ENCODE results near the gene RRAGC.
"Not testable (repeated sequence)": the region's sequence is repeated elsewhere in the genome, so short reads cannot be mapped to it uniquely, and the experiment has no call there.

RRAGC gene

DNA sequence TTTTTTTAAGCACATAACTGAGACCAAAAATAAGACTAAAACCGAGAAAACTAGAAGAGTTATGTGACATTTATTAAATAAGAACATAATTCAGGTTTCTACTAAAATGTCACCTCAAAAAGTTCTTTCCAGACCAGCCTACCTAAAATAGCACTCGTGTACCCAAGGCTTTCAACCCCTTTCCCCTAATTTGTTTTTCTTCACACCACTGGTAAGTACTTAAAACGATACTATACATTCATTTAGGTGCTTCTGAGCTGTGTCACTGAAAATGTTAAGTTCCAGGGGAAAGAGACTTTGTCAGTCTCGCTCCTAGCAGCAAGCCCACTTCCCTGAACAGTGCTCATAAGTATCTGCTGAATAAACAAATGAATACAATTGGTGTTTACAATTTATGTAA, 6.8 kb downstream of the RRAGC start:
- DNase-seq: no peak

DNA sequence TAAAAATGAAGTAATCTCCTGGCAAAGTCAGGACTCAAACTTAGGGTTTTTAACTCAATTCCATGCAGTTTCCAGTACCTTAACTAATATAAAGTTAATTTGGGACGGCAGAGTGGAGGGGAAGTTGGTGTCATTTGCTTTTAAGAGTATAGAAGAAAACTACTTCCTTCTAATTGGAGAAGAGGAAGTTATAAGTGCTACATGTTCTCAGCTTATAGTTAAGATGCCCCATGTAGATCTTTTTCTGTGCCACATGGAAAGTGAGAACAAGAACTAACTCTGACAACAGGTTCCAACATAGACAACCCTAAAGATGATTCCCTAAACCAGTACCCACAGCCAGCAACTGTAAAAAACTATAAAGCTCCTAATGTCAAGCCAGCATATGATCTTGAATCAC, 11.5 kb downstream of the RRAGC start:
- DNase-seq: peak; percentile 64

DNA sequence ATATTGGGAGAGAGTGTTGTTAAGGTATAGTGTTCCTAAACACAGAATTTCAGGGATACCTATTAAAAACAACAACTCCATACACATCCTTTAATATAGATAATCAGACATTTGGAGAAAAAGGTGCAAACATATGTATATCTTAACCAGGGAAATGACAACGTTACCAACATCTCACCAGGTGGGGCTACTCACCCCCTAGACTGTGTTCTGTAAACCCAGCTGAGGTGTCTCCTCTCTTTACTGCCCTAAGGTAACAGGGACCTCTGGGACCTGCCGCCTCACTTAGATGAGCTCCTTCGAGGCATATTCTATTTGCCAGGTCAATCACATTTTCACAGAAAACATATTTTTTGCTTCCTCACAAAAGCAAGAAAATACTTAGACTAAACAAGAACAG, 13.4 kb downstream of the RRAGC start:
- DNase-seq: no peak

DNA sequence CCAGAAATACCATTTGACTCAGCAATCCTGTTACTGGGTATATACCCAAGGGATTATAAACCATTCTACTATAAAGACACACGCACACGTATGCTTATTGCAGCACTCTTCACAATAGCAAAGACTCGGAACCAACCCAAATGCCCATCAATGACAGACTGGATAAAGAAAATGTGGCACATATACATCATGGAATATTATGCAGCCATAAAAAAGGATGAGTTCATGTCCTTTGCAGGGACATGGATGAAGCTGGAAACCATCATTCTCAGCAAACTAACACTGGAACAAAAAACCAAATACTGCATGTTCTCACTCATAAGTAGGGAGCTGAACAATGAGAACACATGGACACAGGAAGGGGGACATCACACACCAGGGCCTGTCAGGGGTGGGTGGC, 14.5 kb downstream of the RRAGC start:
- not testable (repeated sequence) for DNase-seq

DNA sequence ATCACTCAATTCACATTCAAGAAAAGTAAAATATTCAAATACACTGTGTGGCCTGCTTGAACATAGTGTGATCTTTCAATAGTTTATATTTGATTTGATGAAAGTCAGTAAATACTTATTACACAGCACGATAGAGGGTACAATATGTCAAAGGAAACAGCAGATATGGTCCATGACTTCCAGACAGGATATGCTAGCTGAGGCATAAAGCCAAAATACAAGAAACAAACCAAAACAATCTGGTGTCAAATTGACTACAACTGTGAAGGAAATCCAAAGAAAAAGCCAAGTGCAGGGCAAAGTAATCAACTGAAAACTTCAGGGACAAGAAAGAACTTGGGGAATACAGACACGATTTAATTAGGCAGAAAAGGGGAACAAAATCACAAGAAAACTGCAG, 19.3 kb downstream of the RRAGC start:
- no peak for DNase-seq

DNA sequence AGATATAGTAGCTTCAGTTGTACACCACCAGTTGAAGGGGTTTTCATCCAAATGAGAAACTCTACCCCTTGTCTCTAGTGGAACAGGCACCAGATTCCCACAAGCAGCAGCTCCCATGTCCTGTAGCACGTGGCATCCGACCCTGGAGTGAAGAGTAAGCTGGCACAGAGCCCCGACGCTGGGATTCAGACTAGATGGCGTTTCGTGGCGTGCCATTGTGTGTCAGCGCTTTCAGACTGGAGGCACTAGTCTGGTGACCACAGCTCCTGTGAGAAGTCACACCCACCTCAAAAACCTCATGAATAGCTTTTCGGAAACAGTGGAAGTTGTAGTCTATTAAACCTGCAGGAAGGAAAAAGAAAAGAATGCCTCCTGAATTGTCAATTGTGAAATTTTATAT, 20.2 kb downstream of the RRAGC start:
- DNase-seq: no peak

DNA sequence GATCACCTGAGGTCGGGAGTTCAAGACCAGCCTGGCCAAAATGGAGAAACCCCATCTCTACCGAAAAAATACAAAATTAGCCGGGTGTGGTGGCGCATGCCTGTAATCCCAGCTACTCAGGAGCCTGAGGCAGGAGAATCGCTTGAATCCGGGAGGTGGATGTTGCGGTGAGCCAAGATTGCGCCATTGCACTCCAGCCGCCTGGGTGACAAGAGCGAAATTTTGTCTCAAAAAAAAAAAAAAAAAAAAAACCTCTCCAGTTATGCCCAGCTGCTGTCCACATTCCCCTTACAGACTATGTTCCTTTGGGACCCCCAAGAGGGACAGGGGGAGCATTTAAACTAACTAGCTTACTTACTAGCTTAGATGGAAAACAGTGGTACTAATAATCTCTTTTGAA, 23.3 kb downstream of the RRAGC start:
- DNase-seq: not testable (repeated sequence)

DNA sequence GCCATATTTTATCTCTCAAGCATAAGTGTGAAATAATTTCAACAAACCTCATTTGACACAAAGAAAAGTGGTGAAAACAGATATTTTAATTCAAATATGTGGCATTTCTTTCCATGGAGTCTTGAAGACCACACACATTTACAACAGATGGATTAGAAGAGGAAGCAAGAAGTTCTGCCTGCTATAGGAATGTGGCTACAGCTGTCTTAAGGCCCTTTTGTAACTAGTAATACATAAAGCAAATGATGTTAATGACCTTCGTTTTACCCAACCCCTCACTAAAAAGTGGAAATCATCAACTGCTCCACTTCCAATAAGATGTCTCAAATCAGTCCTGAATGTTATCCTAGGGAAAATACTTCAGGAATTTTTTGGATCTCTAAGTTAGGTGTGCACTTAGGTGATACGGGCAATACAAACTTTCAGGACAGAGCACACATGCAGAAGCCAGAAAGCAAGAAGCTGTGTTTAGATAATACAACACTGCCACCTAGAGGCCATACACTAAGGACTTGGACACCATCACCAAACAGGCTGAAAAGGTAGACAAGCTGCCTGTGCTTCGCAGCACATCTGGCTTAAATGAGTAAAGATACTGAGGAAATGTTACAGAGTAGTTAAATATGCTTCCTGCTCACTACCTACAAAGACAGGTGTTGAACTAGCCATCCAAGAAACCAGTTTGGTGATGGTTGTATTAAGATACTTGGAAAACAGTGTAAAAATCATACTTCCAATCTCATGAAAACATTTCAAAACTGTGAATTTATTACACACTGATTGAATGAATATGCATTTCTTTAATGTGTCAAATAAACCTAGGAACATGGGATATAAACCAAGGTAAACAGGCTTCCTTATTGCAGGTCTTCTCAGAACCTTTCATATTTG, 24.4 kb downstream of the RRAGC start:
- DNase-seq: peak; percentile 81

DNA sequence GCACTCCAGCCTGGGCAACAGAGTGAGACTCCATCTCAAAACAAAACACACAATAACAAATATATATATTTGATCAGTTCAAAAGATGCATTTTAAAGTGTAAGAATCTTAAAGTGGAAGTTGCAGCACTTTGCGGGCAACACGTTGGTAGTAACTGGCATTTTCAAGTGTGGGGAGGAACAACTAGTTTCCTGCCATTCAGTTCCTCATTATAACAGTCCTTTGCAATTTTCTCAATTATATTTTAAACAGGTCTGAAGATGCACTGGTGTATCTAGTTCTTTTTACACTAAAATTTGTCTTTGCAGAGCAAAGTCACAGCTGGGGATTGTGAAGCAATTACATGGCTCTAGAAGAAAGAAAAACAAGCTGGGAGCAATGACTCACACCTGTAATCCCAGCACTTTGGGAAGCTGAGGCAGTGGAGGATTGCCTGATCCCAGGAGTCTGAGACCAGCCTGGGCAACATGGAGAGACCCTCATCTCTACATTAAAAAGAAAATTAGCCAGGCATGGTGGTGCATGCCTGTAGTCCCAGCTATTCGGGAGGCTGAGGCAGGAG, 25.3 kb downstream of the RRAGC start:
- no peak for DNase-seq

DNA sequence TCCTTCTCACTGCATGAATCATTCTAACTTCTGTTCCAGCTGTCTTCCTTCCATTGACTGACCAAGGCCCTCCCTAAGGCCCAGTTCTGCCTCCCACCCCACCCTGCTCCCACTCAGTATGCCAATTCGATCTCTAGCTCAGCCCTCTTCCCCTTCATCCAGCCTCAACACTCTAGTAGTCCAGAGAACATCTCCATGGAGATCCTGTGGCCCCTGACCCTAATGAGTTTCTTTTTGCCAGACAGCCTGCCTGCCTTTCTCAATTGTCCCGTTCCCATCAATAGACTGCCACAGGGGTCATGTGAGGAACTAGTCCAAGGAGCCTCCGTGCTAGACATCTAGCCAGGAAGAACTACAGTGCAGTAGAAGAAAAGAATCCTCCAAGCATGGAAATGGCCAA, 26.4 kb downstream of the RRAGC start:
- DNase-seq: no peak

DNA sequence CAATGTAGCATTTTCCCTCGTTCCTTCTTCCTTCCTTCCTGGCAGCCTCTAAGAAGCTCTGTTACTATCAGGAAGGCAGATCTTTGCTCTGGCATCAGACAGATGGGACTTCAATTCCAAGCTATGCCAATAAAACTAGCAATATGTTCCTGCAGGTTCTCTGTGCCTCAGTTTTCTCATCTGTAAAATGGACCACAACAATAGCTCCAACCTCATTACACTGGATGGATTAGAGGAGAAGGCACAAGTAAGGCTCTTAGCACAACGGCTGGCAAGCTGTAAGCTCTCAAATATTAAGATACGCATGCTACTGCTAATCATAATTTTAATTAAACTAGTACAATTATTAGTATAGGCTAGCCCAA, 27.2 kb downstream of the RRAGC start:
- DNase-seq: no peak

DNA sequence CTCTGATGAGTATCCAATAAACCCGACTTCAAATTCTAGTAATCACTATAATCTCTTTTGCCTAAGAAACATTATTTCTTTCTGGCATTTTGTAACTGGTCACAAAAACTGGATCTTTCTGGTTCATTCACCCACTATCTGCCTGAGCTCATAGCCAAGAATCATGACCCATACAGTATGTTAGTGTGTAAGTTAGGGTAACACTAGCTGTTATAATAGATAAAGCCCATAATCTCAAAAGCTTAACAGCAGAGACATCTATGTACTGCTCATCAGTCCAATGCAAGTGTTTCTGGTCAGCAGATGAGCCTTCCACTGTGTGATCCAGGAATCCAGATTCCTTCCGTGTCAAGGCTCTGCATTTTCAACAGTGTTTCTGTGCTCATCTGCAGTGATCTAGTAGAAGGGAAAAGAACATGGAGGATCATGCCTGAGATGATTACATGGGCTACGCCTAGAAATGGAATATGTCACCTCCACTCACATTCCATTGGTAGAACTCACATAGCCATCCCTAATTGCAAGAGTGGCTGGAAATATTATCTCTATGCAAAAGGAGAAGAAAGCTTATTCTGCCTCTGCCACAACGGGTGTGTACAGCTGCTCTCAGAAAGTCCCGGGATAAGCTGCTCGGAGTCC, 27.7 kb downstream of the RRAGC start:
- no peak for DNase-seq

DNA sequence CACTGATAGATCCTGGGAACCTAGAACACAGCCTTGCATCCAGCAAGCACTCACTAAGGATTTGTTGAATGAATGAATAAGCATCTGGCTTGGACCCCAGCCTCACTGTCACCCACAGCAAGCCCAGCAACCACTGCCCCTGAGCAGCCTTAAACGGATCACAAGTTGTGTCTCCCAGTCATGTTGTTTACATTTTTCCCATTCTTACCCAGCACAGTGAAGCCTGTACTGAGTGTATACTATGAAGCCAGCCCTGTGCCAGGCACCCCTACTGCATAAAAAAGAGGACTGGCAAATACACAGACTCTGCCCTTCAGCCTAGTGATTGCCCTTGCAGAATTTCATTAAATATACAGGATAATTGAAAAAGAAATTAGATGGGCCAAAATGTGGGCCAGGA, 30.2 kb downstream of the RRAGC start:
- DNase-seq: no peak

DNA sequence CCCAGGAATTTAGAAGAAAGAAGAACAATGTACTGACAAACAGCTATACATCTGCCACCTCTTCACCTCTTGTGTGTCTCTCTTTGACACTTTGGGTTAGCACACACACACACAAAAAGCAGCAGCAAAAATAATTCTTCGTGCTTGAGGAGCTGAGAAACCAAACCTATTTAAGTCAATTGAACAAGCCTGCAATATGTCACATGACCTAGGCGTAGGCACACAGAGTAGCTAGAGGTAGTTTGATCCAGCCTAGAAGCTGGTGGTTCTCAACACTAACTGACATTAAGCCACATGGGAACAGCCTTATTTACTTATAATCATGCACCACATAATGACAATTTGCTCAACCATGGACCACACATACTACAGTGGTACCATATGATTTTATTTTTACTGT, 32.3 kb downstream of the RRAGC start:
- no peak for DNase-seq

DNA sequence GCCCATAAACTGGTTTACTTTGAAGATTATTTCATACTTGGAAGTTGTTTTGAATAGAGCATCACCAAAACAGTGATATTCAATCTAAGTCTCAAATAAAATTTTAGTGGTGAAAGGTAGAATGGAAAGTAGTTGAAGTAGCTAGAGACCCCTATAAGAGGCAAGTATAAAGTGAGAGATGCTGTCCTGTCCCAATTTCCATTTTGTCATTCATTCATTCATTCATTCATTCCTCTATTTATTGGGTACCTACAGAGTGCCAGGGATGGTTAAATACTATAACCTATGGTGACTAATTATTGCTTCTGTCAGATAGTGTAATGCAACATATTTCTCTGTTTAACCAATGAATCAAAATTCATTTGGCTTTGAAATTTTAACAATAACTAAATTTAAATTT, 32.7 kb downstream of the RRAGC start:
- DNase-seq: no peak

DNA sequence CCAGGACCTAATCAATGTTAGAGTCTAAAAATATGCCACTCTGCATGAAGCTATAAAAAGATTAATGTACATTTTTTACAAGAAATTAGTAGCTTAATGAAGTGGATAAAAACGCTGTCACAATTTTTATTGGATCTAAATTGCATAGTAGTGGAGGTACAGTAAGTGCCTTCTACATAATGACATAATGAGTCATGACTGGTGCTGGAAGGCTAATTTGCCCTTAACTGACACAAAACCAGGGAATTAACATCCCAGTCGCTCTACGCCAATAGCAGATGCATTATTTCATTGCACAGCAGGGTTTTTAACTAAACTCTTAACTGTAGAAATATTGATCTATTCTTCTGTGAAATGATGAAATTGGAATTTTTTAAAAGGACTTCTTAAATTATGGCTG, 33.3 kb downstream of the RRAGC start:
- no peak for DNase-seq

DNA sequence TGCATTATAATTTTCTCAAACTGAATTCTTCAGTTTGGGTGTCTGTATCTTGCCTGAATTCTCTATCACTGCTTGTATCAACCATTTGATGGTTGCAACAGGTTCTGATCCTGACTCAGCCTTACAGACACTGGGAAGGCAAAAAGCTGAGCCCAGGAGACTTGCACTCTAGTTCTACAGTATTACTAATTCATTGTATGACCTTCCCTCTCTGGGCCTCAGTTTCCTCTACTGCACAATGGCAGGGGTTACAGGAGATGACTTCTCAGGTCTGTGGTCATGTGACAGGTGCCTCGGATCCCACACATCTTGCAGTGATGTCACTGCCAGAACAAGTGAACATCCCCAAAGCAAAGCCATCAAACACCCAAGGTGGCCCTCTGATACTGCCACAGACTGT, 38.7 kb downstream of the RRAGC start:
- DNase-seq: no peak

DNA sequence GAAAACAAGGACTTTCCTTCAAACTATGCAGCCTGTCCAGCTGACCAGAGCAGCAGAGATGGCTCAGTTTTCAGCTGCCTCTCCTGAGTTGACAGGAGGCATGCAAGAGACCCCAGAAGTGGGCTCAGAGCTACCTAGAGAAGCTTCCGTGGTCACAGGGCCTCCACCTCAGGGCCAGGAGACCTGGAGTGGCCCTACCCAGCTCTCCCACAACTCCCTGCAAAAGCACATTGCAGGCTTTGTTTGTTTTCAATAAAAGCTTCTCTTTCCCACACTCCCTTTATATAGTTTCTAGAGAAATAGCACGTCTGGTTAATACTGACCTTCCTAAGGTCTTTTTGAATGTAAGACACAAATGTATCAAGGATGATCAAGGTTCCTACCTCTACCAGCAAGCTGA, 40.1 kb downstream of the RRAGC start:
- no peak for DNase-seq

DNA sequence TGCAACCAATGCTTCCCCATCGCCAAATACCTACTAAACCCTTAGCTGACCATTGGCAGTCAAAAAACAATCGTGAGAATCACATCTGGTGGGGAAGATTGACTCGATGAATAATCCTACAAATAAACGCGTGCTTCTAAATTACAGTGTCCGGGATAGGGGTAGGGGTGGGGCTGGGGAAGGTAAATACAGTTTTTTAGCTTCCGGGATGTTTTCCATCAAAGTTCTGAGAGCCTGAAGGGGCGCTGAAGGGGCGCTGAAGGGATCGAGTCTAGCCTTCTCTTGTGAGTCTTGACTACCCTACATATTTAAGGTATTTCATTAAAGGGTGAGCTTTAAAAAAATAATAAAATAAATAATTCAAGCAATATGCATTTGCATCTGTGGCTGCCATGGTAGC, 40.5 kb downstream of the RRAGC start:
- DNase-seq: no peak

DNA sequence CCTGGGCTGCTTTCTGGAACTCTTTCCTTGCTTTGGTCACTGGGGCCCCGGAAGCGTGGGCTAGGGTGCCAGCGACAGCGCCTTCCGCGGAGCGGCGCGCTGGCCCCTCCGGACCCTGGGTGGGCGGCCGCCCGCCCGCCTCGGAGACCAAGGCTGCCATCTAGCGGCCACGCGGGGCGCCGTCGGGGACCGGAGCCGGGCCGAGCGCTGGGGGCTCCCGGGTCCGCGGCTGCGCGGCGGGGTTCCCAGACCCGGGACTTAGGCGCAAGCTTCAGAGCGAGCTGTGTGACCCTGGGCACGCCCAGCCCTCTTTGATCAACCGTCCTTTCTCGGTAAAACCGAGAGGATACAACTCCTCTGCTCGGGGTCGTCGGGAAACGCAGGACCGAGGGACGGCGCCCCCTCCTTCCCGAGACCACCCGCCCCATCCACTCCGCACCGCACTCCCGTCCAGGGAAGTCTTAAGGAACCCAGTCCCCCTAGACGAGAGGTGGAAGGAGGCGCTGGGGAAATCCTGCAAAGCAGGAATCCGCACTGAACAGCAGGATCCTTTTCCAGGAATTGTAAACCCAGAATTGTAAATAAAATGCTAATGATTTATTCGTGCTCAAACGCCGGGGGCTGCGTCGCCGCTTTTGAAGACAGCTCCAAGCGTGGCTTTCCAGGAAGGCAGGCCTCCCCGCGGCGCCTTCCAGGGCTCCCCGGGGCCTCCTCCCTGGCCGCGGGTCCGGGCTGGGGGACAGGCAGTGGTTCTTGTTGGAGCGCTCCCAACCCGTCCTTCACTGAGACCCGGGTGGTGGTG, 41.2 kb downstream of the RRAGC start:
- DNase-seq: peak; percentile 45

DNA sequence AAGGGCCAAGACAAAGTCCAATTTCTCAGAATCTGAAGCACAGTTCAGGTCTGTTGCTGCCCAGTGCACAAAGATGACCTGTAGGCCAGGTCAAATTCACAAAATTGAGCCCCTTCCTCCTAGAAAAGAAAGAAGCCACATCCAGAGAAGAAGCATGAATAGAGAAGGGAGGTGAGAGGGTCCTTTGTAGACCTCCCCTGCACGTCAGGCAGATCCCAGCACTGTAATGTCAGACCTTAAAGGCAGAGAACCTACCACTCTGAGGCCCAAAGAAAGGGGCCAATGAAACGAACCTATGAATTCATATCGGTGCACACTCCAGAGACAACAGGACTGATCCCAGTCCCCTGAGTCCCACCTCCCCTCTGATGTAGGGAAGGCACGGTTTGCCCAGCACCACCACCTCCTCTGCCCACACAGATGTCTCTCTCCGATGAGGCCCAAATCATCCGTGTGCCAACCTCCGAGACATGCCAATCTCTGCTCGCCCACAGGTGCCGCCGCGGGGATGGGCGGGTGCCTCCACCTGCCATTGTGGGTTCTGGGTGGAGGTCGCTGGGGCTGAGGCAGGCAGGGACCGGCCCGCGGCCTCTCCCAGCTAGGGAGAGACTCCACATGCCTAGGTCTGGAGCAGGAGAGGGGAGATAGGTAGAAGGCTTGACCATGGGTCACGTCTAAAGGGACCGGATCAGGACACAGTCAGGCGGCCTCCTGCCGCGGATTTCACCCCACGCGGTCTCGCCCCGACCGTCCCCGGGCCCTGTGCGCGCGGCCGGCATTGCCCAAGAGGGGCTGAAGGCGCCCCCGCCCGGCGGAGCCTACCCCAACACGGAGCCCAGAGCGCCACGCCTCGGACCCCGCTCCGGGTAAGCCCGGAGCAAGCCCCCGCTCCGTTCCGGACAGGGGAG, 42.1 kb downstream of the RRAGC start:
- DNase-seq: no peak

DNA sequence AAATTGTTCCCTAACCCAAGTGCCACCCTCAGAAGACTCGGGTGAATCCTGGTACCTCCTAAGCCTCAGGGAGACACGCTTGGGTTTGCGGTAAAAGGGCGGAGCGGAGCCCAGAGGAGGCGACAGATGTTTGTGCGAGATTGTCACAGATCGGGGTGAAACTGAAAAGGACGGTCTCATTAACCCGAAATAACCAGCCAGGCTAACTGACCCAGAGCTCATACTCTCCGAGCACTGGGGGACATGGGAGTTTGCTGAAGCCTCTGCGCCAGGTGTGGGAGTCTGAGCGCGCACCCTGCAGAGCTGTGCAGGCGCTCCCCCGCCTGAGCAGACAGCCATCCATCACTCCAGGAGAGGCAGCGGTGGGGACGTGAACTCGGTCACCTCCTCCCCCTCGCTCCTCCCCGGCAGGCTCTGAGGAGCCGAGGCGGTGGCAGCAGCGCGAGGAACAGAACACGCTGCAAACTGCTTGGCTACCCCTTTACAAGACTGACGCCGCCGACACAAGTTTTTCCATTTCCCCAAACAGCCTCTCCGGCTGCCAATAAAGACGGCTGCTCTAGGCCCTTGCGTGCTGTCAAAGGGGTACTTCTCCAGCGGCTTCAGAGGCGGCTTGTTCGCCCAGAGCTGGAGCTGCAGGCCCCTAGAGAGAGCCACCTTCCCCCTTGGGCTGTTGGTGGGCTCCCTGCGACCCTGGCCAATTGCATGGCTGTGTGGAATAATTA, 43.5 kb downstream of the RRAGC start:
- no peak for DNase-seq

All from suppressor macrophage treated with lipopolysaccharide for 4 hours (primary cell).